Myocyte (in vitro differentiated cells): Measurements from ENCODE around the gene ANKRD13A. TPM values are rescaled to one million over a fixed set of nuclear protein-coding genes. Genes with fewer than 3 reads are reported as not detected.
"Not testable (repeated sequence)": the region's sequence is repeated elsewhere in the genome, so short reads cannot be mapped to it uniquely, and the experiment has no call there.

ENCODE experiments used
- DNase-seq: peaks from one replicate; pipeline ENCODE4 v3.0.0-alpha.2; 2012; ENCODE audit warnings: low read depth
- total RNA-seq: library from RNA; depleted of rRNA; stranded (reverse); fragments of >200 nt; gene quantifications from 2 replicates; pipeline ENCODE4 v1.2.3, GENCODE V29; 2014

Gene ANKRD13A
- total RNA-seq, 1 donor from 2014 or later = 66.6 TPM

DNA sequence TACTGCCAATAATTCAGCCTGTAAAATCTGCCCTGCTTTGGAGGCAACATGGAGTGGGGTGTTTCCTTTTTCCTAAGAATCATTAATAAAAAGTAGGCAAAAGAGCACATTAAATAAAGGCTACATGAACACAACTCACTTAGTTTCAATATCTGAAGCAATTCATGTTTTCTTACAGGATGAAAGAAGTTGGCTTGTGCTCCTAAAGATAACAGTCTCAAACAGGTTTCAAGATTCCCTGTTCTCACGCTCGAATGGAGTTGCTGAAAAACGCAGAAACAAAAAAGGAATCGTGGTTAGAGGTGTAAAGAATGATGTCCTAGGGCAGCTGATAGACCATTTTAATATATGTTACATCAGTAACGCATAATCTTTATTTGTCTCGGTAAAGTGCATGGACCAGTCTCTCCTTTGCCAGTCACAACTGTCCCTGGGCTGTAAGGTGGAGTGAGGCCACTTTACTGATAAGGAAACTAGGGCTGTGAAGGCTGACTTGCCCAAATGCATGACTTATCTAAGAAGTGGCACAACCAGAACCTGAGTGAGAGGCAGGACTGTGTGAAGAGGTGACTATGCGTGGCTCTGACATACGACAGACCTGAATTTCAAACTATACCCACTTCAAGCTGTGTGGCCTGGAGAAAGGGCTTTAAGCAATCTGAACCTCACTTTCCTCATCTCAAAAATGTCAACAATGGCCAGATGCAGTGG is 15.6 kb upstream of the ANKRD13A start:
- DNase-seq = no peak

- DNase-seq = not testable (repeated sequence)
Observed at GRCh38 chr12:109986236-109986635, 13.0 kb upstream of the ANKRD13A start.

GRCh38 chr12:109987615-109988014 is 11.6 kb upstream of the ANKRD13A start:
- no peak for DNase-seq

GRCh38 chr12:109988274-109988673 is 11.0 kb upstream of the ANKRD13A start:
- DNase-seq = no peak

DNA sequence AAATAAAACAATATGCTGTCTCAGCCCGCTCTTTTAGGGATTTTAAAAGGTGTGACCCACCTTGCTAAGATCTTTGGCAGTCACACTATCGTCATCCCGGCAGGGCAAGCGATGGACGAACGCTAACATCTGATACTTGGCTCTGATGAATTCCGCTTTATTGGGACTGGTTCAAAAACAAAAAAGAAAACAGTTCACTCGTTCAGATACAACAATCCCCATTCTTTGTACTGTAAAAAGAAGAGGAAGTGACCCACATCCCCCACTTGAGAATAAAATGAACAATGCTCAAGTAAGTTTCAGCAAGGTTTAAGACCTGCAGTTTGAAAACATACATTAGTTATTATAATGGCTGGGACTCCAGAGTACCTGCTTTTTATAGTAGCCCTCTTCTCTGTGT is 10.3 kb upstream of the ANKRD13A start:
- DNase-seq = no peak

DNA sequence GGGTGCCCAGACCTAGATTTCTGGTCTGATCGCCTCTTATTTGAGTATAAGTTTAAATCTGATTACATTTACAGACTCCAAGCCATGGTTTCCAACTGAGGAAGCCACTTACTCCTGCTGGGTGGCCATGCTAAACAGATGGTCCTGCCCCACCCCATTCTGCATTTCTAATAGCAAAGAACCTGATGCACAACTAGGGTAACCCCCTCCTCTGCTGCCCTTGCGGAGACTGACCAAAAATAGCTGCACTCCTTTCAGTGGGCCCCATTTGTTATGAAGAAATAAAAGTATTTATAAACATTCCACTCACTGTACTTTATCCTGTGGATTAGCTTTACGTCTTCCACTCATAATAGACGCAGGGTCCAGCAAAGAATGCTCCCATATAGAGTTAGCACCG is 9.8 kb upstream of the ANKRD13A start:
- peak; percentile 55 for DNase-seq

GRCh38 chr12:109991586-109991985 is 7.6 kb upstream of the ANKRD13A start:
- no peak for DNase-seq

GRCh38 chr12:109993091-109993490 is 6.1 kb upstream of the ANKRD13A start:
- DNase-seq = no peak

GRCh38 chr12:109994401-109995175 is 4.6 kb upstream of the ANKRD13A start:
- no peak for DNase-seq

DNA sequence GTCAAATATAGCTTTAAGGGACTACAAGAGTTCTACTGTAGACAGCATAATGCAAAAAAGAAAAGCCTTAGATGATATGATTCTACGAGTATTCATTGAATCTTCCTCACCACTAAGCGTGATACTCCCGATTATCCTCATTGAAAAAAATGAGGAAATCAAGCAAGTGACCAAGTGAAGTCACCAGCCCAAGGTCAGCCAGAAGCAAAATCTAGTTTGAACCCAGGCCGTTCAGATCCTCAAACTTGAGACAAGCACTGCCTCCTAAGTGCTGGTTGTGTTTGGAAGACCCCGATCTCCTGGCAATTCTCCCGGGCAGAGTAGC is 3.9 kb upstream of the ANKRD13A start:
- DNase-seq = peak; percentile 24

DNA sequence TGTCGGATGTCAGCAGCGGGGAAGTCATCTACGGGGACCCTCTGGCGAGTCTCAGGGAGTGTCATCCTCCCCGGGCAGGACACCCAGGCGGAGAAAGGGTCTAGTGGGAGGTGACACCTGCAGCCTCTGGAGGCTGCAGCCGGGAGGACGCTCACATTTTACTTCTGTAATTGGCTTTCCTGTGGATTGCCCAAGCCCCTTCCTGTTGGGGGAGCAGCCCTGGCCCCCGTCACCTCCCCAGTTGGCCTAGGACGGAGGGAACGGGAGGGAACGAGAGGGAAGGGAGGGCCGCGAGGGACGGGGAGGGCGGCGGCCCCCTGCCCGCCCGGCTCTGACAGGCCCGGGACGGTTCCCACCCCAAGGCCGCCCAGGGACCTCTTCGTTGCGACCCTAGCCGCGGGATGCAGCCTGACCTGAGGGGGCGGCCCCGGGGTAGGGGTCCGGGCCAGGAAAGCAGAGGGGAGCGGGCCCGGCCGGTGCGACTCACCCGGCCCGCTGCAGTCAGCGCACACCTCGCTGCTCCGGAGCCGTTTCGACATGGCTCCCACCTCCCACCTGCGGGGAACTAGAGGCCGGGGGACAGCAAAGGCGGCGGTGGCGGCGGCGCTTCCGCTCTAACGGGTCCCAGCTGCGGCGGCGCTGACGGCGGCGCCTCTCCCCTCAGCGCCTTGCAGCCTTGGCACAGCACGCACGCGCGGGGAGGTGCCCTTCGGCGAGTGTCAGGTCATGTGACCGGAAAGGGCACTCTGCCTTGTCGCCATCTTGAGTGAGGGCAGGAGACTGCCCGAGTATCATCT is 3.3 kb upstream of the ANKRD13A start, which contains the start of gene GIT2:
GIT2 (minus strand) TSS at position 683 of the 797 bp plus-strand sequence; CDS start at position 539, 144 bp downstream.
- peak; percentile 94 for DNase-seq

DNA sequence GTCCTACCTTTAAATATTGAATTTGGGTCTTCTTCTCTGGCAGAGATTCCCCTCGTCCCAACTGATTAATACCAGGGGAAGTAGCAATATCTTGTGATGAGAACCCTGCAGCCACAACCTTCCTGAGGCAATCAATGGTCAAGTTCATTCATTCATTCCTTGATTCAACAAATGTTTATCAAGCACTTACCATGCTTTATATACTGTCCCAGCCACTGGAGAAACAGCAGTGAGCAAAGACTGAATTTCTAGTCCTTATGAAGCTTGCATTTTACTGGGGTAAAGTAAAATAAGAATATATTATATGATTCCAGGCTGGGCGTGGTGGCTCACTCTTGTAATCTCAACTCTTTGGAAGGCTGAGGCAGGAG is 2.8 kb upstream of the ANKRD13A start:
- no peak for DNase-seq

GRCh38 chr12:109997393-109997792 is 1.8 kb upstream of the ANKRD13A start:
- no peak for DNase-seq

DNA sequence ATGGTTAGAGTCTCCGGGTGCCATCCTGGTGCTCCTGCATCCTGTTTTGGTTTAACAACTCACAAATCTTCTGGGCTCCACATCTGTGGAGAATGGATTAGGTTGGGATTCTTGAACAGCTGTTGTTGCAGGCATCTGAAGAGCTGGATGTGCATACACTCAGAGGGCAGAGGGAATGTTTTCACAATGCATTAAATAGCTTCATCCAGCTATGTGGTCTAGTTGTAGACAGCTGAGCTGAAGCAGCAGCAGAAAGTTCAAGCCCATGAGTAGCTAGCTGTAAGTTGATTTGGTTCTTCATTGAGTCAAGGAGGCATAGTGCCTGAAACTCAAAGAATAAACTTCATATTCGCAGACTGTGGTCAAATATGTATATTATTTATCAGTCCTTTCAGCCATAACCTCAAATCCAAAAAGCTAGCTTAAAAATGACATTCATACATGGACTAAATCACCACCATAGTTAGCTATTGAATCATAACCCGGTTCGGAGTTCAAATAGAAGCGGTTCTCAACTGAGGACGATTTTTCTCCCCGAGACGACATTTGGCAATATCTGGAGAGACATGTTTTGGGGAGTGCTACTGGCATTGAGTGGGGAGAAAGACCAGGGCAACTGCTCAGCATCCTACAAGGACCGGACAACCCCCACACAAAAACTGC is 858 bp upstream of the ANKRD13A start:
- DNase-seq = peak; percentile 80

GRCh38 chr12:109999649-109999971 is 380 bp downstream of the ANKRD13A start:
- no peak for DNase-seq

DNA sequence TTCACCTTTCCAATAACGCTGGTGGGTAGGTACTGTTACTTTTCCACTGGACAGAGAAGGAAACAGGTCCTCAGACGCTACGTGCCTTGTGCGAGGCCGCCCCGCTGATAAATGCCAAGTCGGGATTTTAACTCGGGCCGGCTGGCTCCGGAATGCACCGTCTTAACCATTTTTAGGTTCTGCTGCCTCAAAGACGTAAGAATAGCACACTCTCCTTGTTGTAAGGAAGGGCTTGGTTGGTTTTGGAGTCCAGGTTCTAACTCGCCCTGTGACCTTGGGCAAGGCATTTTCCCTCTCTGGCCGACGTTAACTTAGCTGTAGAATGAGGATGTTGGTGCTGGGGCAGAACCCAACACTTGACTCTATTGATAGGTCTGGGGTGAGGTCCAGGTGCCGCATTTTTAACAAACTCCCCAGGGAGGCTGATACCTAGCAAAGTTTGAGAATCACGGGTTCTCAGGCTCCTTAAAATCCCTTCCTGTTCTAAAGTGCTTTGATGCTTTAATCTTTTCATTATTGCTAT is 814 bp downstream of the ANKRD13A start:
- DNase-seq = peak; percentile 41

- no peak for DNase-seq
Observed at GRCh38 chr12:110001596-110001995, 2.4 kb downstream of the ANKRD13A start.

DNA sequence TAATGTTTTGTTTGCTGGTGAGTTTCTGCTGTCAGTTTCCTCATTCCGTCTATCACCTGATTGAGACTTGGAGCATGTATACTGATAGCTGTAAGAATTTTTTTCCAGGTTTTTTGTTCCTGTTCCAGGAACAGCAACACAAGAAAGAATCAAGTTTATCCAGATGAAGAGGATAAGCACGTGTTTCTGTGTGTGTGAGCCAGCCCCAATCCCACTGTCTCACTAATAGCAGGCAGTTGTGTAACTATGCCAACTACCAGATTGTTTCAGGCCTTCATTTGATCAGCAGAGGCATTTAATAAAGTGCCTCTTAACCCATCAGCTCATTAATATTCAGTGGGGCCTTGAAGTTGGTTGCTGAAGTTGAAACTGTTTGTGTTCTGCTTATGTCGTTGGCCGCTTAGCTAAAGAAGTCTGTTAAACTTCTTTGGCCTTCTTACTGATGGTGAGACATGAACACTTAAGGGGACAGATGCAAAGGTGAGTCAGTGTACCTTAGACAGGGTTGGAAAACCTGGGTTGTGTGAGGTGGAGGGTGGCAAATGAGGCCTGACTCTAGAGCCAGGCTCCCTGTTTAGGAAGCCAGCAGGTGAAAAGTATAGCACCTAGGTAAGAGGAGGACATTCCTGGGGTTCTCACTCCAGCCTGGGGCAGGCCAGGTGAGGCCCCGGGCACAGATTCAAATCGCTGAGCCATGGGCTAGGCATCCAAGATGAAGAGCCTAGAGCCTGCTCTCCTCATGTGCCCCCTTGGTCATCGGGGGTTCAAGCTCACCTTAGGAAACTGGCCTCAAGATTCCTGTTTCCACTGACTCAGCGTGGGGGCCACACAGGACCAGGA is 3.7 kb downstream of the ANKRD13A start:
- no peak for DNase-seq

GRCh38 chr12:110004598-110004997 is 5.4 kb downstream of the ANKRD13A start:
- no peak for DNase-seq

- no peak for DNase-seq
Observed at GRCh38 chr12:110005319-110005973, 6.2 kb downstream of the ANKRD13A start.
